Fibroblast of skin of back (primary cell): ENCODE results near the gene PHF14.
A peak's percentile ranks its signal among the peaks of the same experiment; 100 is the strongest.
"Not testable (repeated sequence)": the region's sequence is repeated elsewhere in the genome, so short reads cannot be mapped to it uniquely, and the experiment has no call there.

Experiments used
- DNase-seq: peaks from one replicate; pipeline ENCODE4 v3.0.0-alpha.2; 2013

PHF14 gene

DNA sequence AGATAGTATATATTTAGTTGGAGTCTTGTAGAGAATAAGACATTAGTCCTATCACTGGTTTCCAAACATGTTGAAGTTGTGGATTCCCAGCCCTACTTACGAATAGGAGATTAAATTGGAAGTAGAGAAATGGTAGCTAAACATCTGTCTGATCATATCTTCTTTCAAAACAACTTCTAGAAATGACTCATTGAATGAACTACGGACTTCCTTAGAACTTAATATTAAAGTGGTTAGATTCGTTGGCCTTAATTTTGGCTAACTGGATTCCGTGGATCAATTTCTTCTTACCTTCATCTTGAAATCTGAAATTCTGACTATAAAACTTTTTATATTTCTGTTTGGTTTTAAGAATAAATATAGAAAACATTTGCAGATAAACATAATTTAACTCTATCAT, 3.4 kb downstream of the PHF14 start:
- DNase-seq: no peak

DNA sequence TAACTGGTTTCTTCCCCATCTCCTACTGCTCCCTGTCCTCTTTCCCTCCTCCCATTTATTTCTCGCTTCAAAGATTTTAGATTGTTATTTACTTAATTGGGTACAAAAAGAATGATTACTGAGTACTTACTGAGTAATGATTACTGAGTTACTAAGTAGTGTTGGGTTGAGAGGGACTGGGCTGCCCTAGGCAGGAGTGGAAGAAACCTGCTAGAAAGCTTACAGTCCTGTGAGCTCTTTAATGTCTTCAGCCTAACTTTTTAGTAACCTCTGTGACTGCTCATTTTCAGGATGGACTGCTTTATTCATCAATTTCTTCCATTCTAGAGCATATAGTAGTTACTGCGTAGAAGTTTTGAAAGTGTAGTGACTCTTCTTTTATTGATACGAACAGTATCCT, 7.6 kb downstream of the PHF14 start:
- DNase-seq: no peak

DNA sequence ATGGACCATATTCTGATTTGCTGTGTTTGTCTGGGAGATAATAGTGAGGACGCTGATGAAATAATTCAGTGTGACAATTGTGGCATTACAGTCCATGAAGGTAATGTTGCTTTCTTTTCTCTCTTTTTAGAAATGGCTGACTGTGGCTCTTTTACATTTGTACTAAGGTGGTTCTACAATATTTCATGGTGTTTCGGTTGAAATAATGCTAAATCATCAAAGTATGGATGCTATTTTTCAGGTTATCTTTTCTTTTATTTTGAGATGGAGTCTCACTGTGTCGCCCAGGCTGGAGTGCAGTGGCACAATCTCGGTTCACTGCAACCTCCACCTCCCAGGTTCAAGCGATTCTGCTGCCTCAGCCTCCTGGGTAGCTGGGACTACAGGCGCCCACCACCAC, 17.1 kb downstream of the PHF14 start:
- not testable (repeated sequence) for DNase-seq

- DNase-seq: not testable (repeated sequence)
Observed at GRCh38 chr7:10995482-10996166, 22.0 kb downstream of the PHF14 start.

GRCh38 chr7:10998996-10999757, 25.5 kb downstream of the PHF14 start:
- no peak for DNase-seq

GRCh38 chr7:11005202-11005601, 31.5 kb downstream of the PHF14 start:
- no peak for DNase-seq

DNA sequence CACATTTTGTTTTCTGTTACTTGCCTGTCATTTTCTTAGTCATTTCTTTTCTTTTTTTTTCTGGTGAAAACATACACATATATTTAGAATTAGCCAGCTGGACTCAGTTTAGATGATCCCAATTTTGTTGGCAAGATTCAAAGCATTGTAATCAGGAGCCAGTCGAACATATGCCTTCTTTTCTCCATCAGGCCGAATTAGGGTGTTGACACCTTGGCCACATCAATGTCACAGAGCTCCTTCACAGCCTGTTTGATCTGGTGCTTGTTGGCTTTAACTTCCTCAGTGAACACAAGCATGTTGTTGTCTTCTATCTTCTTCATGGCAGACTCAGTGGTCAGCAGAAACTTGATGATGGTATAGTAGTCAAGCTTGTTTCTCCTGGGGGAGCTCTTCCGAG, 32.6 kb downstream of the PHF14 start:
- no peak for DNase-seq

DNA sequence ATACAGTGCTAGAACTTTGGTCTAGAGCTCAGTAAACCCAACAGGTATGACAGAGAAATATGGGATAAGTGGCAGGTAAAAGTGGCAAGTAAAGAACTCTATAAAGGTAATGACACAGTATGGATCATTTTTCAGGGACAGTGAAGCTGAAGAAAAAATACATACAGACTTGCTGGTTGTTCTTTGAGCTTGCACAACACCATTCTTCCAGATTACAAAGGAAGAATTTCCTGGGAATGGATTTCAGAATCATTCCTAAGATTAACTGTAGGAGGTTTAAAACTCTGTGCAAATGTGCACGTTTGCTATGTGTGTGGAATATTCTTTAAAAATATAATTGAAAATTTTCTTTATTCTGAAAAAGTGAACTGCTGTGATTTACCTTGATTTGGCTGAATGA, 36.0 kb downstream of the PHF14 start:
- DNase-seq: no peak

- DNase-seq: no peak
Observed at GRCh38 chr7:11021468-11021867, 47.8 kb downstream of the PHF14 start.

GRCh38 chr7:11026452-11027359, 53.0 kb downstream of the PHF14 start:
- DNase-seq: peak; percentile 0

DNA sequence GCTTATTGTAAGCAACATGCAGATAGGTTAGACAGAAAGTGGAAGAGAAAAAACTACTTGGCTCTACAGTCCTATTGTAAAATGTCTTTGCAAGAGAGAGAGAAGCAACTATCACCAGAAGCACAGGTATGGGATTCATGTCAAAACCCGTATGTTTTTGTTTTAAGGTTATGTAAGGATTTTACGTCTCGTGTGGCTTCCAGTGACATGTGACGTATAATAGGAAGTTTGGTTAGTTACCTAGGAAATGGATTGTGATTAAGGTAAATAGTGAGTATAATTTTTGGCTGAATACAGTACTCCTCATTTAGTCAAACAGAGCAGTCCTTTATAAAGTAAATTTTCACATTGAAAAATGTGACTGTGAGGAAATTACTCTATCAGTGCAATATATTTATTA, 62.0 kb downstream of the PHF14 start:
- DNase-seq: no peak

DNA sequence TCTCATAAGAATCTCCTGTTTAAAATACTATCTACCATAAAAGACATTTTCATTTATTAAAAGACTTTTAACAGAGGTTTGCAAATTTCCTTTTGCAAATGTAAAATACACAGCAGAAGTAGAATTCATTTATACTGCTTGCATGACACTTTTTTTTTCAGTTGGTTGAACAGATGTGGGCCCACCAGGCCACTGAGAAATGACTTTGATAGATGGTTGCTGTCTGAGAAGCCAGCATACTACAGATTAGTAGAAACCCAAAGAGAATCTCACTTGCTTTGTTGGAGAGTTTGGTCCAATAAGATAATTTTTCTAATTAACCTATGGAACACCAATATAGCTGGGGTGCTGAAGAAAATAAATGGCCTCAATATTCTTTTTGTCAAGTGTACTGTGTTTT, 66.3 kb downstream of the PHF14 start:
- DNase-seq: no peak

DNA sequence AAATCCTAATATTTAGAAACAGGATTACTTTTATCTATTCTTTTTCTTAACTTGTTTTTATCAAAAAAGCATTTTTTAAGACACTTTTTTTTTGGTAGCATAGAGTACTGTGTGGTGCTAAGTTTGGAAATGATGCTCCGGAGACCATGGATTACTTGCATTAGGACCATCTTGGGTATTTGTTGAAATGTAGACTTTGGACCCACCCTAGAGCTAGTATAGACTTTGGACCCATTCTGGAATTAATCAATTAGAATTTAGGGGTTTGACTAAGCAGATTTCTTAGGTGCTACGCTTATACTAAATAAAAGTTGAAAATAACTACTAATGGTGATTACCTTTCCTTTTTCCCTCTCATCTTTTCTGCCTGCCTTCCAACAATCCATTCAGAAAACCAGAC, 80.4 kb downstream of the PHF14 start:
- no peak for DNase-seq

- DNase-seq: peak; percentile 49
Observed at GRCh38 chr7:11060893-11061292, 87.2 kb downstream of the PHF14 start.

DNA sequence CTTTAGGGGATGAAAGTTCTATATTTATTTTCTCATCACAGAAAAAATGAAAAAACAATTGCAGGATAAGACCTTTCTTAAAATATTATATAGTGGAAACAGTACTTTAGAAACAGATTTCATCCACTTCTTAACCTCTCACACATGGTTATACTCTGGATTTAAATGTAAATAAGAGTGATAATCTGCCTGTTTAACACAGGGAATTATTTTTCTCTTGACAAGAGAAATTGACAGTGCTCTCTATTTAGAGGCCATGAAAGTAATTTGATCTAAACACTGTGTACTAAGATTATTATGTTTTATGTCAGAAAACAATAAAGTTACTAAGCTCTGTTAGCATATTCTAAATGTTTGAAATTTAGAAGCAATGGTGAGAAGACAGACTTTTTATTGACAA, 88.4 kb downstream of the PHF14 start:
- no peak for DNase-seq

DNA sequence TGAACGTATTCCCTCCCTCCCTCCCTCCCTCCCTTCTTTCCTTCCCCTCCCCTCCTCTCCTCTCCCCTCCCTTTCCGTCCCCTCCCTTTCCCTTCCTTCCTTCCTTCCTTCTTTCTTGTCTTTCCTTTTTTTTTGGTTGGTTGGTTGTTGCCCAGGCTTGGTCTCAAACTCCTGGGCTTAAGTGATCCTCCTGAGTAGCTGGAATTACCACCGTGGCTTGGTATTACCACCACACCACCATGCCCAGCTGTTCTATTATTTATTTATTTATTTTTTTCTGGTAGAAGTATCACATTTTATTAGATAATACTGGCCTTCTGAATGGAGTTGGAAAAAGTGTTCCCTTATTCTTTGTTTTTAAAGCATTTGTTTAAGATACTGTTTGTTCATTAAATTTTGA, 95.9 kb downstream of the PHF14 start:
- no peak for DNase-seq

DNA sequence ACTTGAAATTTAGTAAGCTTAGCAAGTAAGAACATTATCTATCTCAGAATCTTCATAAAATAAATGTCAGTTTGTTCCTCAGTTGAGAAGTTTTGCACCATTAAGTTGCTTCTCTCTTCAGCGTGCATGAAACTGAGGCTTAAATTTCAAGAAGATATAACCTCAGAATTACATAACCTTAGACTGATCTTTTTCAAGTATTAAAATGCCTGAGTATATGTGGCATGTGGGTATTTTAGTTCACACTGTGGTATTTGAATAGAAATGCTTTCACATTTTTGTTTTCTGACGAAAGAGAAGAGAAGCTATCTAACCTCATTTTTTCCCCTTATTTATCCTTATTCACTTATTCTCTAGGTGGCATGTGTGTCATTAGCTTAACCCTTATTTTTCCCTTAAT, 104.1 kb downstream of the PHF14 start:
- peak; percentile 5 for DNase-seq

DNA sequence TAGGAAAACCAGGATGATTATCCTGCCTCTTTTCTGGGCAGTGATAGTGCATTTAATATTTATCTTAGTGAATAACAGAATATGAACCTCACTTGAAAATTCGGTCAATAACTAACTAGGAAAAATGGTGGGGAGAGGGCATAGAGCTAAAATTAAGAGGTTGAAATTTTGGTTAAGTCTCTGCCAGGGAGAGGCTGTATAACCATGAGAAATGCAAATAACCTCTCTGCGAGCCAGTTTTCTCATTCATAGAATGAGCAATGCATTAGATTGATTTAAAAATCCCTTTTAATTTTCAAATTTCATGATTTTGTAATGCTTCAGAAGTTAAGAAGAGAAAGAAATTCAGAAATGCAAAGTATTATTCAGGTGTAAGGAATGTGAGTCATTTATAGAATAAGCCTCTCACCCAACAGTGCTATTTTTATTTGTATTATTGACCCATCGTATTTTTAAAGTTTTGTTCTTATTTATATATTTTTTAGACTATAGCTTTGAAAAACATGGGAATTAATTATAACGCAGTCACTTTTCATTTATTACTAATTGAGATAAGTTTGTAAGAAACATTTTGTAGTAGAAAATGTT, 104.7 kb downstream of the PHF14 start:
- DNase-seq: no peak

GRCh38 chr7:11079907-11080306, 106.2 kb downstream of the PHF14 start:
- no peak for DNase-seq

GRCh38 chr7:11082121-11082520, 108.4 kb downstream of the PHF14 start:
- no peak for DNase-seq

GRCh38 chr7:11082552-11083213, 109.0 kb downstream of the PHF14 start:
- peak; percentile 4 for DNase-seq

DNA sequence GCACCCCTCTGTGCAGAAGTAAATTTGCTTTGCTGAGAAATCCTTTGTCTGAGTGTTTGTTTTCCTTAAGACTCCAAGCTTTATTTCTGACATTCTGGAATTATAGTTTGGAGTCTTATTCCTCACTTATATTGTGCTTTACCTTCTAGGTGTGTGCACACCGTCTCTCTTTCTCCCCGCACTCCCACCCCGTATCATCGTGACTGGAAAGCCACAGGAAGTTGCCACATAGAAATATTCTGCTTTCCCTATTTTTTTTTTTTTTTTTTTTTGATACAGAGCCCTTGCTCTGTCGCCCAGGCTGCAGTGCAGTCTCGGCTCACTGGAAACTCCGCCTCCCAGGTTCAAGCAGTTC, 109.5 kb downstream of the PHF14 start:
- no peak for DNase-seq
